ENCODE data around the gene CCR2.

The CCR2 gene

GRCh38 chr3:46354984-46355383 is 1.1 kb downstream of the CCR2 start:
- no peak for DNase-seq

GRCh38 chr3:46356276-46356675 is 2.4 kb downstream of the CCR2 start:
- peak in 1 of 4 experiments; percentile 30 for DNase-seq

GRCh38 chr3:46356909-46357308 is 3.0 kb downstream of the CCR2 start:
- no peak for DNase-seq

GRCh38 chr3:46358466-46358865 is 4.6 kb downstream of the CCR2 start:
- no peak for DNase-seq

DNA sequence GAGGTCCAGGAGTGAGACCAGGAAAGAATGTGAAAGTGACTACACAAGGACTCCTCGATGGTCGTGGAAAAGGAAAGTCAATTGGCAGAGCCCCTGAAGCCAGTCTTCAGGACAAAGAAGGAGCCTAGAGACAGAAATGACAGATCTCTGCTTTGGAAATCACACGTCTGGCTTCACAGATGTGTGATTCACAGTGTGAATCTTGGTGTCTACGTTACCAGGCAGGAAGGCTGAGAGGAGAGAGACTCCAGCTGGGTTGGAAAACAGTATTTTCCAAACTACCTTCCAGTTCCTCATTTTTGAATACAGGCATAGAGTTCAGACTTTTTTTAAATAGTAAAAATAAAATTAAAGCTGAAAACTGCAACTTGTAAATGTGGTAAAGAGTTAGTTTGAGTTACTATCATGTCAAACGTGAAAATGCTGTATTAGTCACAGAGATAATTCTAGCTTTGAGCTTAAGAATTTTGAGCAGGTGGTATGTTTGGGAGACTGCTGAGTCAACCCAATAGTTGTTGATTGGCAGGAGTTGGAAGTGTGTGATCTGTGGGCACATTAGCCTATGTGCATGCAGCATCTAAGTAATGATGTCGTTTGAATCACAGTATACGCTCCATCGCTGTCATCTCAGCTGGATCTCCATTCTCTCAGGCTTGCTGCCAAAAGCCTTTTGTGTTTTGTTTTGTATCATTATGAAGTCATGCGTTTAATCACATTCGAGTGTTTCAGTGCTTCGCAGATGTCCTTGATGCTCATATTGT is 6.0 kb downstream of the CCR2 start:
- peak; percentile 38 to 68 (median 48) for DNase-seq

DNA sequence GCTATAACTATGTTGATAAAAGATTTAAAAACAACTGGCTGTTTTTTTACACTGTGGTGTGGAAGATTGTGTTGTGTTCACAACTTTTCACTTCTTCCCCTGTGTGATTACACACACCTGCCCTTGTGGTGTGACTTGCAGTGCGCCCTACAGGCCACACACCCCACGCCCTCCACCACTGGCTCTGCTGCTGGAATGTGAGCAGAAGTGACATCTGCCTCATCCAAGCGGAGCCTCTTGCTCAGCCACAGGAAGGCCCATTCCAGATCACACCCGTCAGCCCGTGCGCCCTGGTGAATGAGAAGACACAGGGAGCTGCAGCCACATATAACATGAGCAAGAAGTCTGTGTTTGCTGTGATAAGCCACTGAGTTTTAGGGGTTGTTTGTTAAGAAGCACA is 7.0 kb downstream of the CCR2 start:
- DNase-seq, result peak in 3 of 4 experiments; percentile 44 to 53 (median 45)

DNA sequence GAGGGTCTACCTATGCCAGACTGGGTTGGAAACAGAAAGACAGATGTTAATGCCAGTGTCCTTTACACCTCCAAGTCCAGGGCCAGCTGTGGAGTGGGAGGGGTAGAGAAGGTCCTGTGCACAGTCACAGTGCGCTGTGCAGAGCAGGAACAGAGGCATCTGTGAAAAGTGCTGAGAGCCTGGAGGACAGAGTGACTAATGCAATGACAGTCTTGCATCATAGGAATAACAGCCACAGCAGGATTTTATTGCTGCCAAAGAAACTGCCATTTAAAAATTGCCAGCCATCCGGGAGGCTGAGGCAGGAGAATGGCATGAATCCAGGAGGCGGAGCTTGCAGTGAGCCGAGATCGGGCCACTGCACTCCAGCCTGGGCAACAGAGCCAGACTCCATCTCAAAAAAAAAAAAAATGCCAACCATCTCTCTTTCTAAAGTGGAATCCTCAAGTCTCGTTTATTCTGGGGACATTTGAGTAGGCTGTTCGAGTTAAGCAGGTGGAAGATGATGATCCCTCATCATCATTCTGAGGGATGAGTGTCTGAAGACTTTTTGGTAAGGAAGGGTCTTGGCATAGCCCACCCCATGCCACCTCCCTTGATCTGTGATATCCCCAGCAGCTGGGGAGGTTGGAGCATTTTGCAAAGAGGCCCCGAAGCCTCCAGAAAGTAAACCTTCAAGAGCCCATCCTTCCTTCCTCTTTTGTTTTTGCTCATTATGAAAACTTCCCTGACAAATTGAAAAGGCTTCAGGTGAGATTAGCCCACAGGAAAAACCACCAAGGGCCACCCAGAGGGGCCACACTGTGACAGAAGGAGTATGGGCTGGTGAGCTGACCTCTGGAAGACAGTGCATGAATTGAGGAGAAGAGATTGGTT is 7.7 kb downstream of the CCR2 start:
- peak; percentile 77 to 91 (median 85) for DNase-seq

DNA sequence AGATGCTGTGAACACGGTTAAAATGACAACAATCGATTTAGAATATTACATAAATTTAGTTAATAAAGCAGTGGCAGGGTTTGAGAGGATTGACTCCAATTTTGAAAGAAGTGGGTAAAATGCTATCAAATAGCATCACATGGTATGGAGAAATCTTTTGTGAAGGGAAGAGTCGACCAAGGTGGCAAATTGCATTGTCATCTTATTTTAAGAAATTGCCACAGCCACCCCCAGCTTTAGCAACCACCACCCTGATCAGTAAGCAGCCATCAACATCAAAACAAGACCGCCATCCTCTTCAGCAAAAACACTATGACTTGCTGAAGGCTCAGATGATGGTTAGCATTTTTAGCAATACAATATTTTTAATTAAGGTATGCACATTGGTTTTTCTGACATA is 11.1 kb downstream of the CCR2 start:
- DNase-seq, result no peak

DNA sequence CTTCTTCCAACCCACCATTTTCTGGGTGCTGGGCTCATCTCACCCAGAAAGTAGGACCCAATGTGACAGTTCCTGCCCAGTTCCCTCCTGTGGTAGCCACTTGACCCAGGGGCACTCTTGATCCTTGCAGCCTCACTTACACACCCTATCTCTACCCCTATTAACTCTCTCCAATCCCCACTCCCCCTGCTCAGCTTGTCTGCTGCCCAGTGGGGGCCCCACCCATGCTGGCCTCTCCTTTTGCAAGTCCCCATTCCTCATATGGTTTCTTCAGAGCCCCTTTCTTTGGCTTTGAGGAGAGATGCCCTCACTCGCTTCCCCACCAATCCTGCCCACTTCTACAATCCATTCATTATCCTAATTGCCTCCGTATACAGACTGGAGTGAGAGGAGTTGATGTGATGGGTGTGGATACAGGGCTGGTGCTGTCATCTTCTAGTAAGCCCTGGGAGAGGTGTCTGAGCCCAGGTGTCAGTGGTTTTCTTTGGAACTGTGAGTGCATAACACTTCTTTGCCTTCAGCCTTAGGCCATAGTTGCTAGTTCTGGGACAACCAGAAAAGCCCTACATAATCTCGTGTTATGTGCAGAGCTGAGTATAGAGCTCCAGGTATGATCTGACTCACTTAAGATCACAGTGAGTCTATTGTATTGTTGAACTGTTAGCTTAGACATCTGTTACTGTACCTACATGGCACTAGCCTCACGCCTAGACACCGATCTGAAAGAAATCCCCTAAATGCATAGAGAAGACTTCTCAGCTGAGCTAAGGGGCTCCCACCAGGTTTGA is 12.0 kb downstream of the CCR2 start:
- no peak for DNase-seq

DNA sequence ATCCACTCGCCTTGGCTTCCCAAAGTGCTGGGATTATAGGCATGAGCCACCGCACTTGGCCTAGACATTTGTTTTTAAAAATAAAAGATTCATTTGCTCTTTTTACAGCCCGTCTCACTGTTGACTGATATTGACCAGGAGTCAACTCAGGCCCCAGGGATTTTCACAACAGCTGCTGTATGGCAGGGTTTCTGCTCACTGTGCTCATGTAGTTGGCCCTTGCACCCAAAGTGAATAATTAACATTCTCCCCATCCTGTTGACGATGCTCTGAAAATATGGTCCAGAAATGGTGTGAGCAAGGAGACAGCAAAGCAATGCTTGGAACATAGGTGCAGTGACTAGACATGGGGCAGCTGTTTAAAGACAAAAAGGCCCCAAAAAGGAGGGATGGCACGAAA is 13.9 kb downstream of the CCR2 start:
- no peak for DNase-seq

- peak; percentile 90 to 97 (median 95) for DNase-seq
Observed at GRCh38 chr3:46368569-46368968, 14.7 kb downstream of the CCR2 start.

DNA sequence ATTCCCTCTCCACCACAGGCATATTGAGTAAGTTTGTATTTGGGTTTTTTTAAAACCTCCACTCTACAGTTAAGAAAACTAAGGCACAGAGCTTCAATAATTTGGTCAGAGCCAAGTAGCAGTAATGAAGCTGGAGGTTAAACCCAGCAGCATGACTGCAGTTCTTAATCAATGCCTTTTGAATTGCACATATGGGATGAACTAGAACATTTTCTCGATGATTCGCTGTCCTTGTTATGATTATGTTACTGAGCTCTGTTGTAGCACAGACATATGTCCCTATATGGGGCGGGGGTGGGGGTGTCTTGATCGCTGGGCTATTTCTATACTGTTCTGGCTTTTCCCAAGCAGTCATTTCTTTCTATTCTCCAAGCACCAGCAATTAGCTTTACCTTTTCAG is 15.2 kb downstream of the CCR2 start:
- DNase-seq, result peak in 2 of 4 experiments; percentile 23 to 26

DNA sequence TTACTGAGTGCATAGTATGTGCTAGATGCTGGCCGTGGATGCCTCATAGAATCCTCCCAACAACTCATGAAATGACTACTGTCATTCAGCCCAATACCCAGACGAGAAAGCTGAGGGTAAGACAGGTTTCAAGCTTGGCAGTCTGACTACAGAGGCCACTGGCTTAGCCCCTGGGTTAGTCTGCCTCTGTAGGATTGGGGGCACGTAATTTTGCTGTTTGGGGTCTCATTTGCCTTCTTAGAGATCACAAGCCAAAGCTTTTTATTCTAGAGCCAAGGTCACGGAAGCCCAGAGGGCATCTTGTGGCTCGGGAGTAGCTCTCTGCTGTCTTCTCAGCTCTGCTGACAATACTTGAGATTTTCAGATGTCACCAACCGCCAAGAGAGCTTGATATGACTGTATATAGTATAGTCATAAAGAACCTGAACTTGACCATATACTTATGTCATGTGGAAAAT is 15.8 kb downstream of the CCR2 start:
- DNase-seq, result peak in 2 of 4 experiments; percentile 30 to 46

- peak in 3 of 4 experiments; percentile 40 to 67 (median 56) for DNase-seq
Observed at GRCh38 chr3:46370839-46371518, 17.1 kb downstream of the CCR2 start, which contains the start of gene CCR5. CCR5 (plus strand) TSS chr3:46370946; CDS start chr3:46372903, 1,957 bp downstream.

DNA sequence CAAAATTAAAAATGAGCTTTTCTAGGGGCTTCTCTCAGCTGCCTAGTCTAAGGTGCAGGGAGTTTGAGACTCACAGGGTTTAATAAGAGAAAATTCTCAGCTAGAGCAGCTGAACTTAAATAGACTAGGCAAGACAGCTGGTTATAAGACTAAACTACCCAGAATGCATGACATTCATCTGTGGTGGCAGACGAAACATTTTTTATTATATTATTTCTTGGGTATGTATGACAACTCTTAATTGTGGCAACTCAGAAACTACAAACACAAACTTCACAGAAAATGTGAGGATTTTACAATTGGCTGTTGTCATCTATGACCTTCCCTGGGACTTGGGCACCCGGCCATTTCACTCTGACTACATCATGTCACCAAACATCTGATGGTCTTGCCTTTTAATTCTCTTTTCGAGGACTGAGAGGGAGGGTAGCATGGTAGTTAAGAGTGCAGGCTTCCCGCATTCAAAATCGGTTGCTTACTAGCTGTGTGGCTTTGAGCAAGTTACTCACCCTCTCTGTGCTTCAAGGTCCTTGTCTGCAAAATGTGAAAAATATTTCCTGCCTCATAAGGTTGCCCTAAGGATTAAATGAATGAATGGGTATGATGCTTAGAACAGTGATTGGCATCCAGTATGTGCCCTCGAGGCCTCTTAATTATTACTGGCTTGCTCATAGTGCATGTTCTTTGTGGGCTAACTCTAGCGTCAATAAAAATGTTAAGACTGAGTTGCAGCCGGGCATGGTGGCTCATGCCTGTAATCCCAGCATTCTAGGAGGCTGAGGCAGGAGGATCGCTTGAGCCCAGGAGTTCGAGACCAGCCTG is 17.8 kb downstream of the CCR2 start:
- peak in 2 of 4 experiments; percentile 24 to 31 for DNase-seq

DNA sequence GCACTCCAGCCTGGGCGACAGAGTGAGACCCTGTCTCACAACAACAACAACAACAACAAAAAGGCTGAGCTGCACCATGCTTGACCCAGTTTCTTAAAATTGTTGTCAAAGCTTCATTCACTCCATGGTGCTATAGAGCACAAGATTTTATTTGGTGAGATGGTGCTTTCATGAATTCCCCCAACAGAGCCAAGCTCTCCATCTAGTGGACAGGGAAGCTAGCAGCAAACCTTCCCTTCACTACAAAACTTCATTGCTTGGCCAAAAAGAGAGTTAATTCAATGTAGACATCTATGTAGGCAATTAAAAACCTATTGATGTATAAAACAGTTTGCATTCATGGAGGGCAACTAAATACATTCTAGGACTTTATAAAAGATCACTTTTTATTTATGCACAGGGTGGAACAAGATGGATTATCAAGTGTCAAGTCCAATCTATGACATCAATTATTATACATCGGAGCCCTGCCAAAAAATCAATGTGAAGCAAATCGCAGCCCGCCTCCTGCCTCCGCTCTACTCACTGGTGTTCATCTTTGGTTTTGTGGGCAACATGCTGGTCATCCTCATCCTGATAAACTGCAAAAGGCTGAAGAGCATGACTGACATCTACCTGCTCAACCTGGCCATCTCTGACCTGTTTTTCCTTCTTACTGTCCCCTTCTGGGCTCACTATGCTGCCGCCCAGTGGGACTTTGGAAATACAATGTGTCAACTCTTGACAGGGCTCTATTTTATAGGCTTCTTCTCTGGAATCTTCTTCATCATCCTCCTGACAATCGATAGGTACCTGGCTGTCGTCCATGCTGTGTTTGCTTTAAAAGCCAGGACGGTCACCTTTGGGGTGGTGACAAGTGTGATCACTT is 18.8 kb downstream of the CCR2 start:
- DNase-seq, result peak; percentile 62 to 83 (median 68)

- DNase-seq, result no peak
Observed at GRCh38 chr3:46374755-46375154, 20.8 kb downstream of the CCR2 start.

GRCh38 chr3:46375218-46375617 is 21.3 kb downstream of the CCR2 start:
- no peak for DNase-seq

- DNase-seq, result no peak
Observed at GRCh38 chr3:46375814-46376213, 21.9 kb downstream of the CCR2 start.

DNA sequence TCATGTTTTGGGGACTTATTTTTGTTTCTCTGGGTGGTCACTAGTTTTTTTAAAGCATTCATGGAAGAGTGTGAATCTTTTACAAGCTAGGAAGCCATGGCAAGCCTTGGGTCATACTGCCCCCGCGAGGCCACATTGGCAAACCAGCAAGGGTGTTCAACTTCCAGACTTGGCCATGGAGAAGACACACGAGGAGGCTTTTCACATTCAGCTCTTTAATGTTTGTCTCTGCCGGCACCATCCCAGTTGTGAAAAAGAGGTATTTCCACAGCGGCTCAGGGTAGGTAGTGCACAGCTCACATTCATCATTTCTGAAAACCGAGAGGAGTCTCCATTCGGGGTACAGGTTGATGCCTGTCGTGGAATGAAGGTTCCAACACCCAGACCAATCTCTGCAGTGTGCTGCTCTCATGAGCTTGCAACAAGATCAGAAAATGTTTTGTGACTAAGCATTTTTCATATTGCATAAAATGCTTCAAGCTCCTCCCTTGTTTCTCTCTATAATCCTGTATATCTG is 24.6 kb downstream of the CCR2 start:
- DNase-seq, result peak; percentile 78 to 88 (median 83)
